Left colon (tissue), 2 donors: ENCODE measurements around the gene VGLL3. TPM values are rescaled to one million over a fixed set of nuclear protein-coding genes. Genes with fewer than 3 reads are reported as not detected.
"Not testable (repeated sequence)": the region's sequence is repeated elsewhere in the genome, so short reads cannot be mapped to it uniquely, and the experiment has no call there.

ENCODE experiments used
- ATAC-seq: fragments of 200-7000 bp; cut with Tn5 transposase; one replicate; pipeline ENCODE4 v1.9.1; 2020; ENCODE audit warnings: mild to moderate bottlenecking, moderate library complexity
- DNase-seq, 2 donors: peaks; one replicate each; pipeline ENCODE4 v3.0.0-alpha.2; 2020
- intact Hi-C, 2 donors: fragments of 100-400 bp; cut with DNase I in 1 of 2; cut with micrococcal nuclease in 1 of 2; formaldehyde crosslinking; loops; one replicate each; pipeline versions ENCODE4 v1.11.2 to v1.14.0; 2022; cut with DNase I, micrococcal nuclease
- total RNA-seq, 2 donors: library from RNA; stranded (reverse); fragmentation: NEBNext Ultra II Directional; extraction: Animal tissue kit (Norgen Biotek cat#: 25700); gene quantifications; one replicate each; pipeline ENCODE4 v1.2.1, GENCODE V29; 2021
- donor health status: DM: no; HTN: no; CAD: no.
- donor health status: DM: yes; HTN: yes; CAD: no.

Gene VGLL3
- total RNA-seq, 2 donors from 2014 or later: 1.2 to 5.1 TPM

GRCh38 chr3:86991482-86991815 lies 500 bp upstream of the VGLL3 start:
- DNase-seq (no peak), ATAC-seq (no peak)
- intact Hi-C loops: no loop called here

GRCh38 chr3:86990012-86990733 lies 776 bp downstream of the VGLL3 start:
- ATAC-seq: peak; percentile 11

GRCh38 chr3:86989611-86990010 lies 1.3 kb downstream of the VGLL3 start:
- ATAC-seq: no peak
- no peak for DNase-seq
- intact Hi-C loops: no loop called here

More at GRCh38 chr3:86990012-86990733, 776 bp downstream of the VGLL3 start:
- intact Hi-C loops: no loop called here
- DNase-seq: no peak

- intact Hi-C loops: no loop called here
- DNase-seq (no peak), ATAC-seq (no peak)
These were observed 1.9 kb downstream of the VGLL3 start for GRCh38 chr3:86989006-86989405.

- no peak for ATAC-seq
- intact Hi-C loops: no loop called here
- DNase-seq: no peak
These were observed 2.7 kb downstream of the VGLL3 start for GRCh38 chr3:86988235-86988634.

GRCh38 chr3:86987421-86987715 lies 3.6 kb downstream of the VGLL3 start:
- intact Hi-C loops: no loop called here
- DNase-seq (no peak), ATAC-seq (no peak)

GRCh38 chr3:86986671-86987420 lies 4.1 kb downstream of the VGLL3 start:
- ATAC-seq (no peak), DNase-seq (no peak)
- intact Hi-C loops: no loop called here

- DNase-seq (no peak), ATAC-seq (no peak)
- intact Hi-C loops: no loop called here
These were observed 5.6 kb downstream of the VGLL3 start for GRCh38 chr3:86985181-86985826.

GRCh38 chr3:86984271-86984670 lies 6.7 kb downstream of the VGLL3 start:
- ATAC-seq (no peak), DNase-seq (no peak)
- intact Hi-C loops: no loop called here

GRCh38 chr3:86982883-86983282 lies 8.1 kb downstream of the VGLL3 start:
- ATAC-seq: no peak
- DNase-seq: no peak
- intact Hi-C loops: no loop called here

- intact Hi-C loops: no loop called here
- ATAC-seq: no peak
- DNase-seq: no peak
These were observed 12.8 kb downstream of the VGLL3 start for GRCh38 chr3:86978111-86978551.

GRCh38 chr3:86976219-86976618 lies 14.7 kb downstream of the VGLL3 start:
- no peak for ATAC-seq
- DNase-seq: no peak
- intact Hi-C loops: no loop called here

- DNase-seq, intact Hi-C loops, ATAC-seq: not testable (repeated sequence)
These were observed 16.8 kb downstream of the VGLL3 start for GRCh38 chr3:86974177-86974576.

GRCh38 chr3:86973440-86973839 lies 17.5 kb downstream of the VGLL3 start:
- intact Hi-C loops: no loop called here
- ATAC-seq: no peak
- DNase-seq: no peak

- intact Hi-C loops: loop anchor here in 1 of 2 donors (10.0 kb wide), 1 partner anchor 115 kb away; no protein-coding TSS in a partner anchor
- DNase-seq (peak in 1 of 2 donors; percentile 24), ATAC-seq (no peak)
These were observed 21.3 kb downstream of the VGLL3 start for GRCh38 chr3:86969500-86970189.

- ATAC-seq (no peak), DNase-seq (no peak)
- intact Hi-C loops: loop anchor here in 1 of 2 donors (10.0 kb wide), 1 partner anchor 116 kb away; no protein-coding TSS in a partner anchor
These were observed 22.6 kb downstream of the VGLL3 start for GRCh38 chr3:86968244-86968932.

GRCh38 chr3:86967062-86967461 lies 23.9 kb downstream of the VGLL3 start:
- intact Hi-C loops: loop anchor here in 1 of 2 donors (10.0 kb wide), 1 partner anchor 118 kb away; no protein-coding TSS in a partner anchor
- no peak for ATAC-seq
- DNase-seq: no peak

- intact Hi-C loops: loop anchor here in 1 of 2 donors (10.0 kb wide), 1 partner anchor 120 kb away; no protein-coding TSS in a partner anchor
- ATAC-seq: no peak
- DNase-seq: no peak
These were observed 25.8 kb downstream of the VGLL3 start for GRCh38 chr3:86965166-86965565.

- intact Hi-C loops: loop anchor here in 1 of 2 donors (10.0 kb wide), 1 partner anchor 121 kb away; no protein-coding TSS in a partner anchor
- ATAC-seq (no peak), DNase-seq (no peak)
These were observed 27.3 kb downstream of the VGLL3 start for GRCh38 chr3:86963611-86964010.
